Brain microvascular endothelial cell (primary cell): ENCODE measurements around the gene KRTAP5-7.

Experiments used
- DNase-seq: peaks from one replicate; pipeline ENCODE4 v3.0.0-alpha.2; 2020
- H3K27ac ChIP-seq: fragments of 250-450 bp; sonication (Bioruptor Pico); 2 replicates; pipeline ENCODE4 v1.5.1; 2020; ENCODE audit warnings: mild to moderate bottlenecking, moderate library complexity
- H3K27me3 ChIP-seq: fragments of 250-450 bp; sonication (Bioruptor Pico); replicated peaks from 2 replicates; pipeline ENCODE4 v1.5.1; 2020; ENCODE audit warnings: mild to moderate bottlenecking
- H3K36me3 ChIP-seq: fragments of 250-450 bp; sonication (Bioruptor Pico); replicated peaks from 2 replicates; pipeline ENCODE4 v1.5.1; 2020; ENCODE audit warnings: mild to moderate bottlenecking
- H3K4me3 ChIP-seq: 2 replicates; pipeline ENCODE4 v1.5.1; 2011; ENCODE audit warnings: low read depth, mild to moderate bottlenecking, control low read depth, low read length, moderate library complexity
- CTCF ChIP-seq: IDR thresholded peaks from 2 replicates; pipeline ENCODE4 v1.5.1; 2011; ENCODE audit warnings: low read depth, mild to moderate bottlenecking, moderate library complexity, low read length, control low read depth, inconsistent platforms; ENCODE audit errors: missing control alignments
- in situ Hi-C: cut with HindIII; loops from 2 replicates; pipeline ENCODE4 v1.10.0; 2017; ENCODE audit warnings: low sequenced_read_pairs, low pct_ligation_motif_present

The KRTAP5-7 gene

GRCh38 chr11:71482746-71483364 is 44.2 kb upstream of the KRTAP5-7 start:
- Histone ChIP-seq H3K27ac (no peak overlapping the region), H3K36me3 (peaks cover 55% of the 10 kb centered on the region), H3K27me3 (no peaks in the 10 kb centered on the region), H3K4me3 (no peak overlapping the region)
- DNase-seq: no peak
- TF ChIP-seq CTCF: no peak
- in situ Hi-C loops: no loop called here

- in situ Hi-C loops: no loop called here
- Histone ChIP-seq H3K27me3 (no peaks in the 10 kb centered on the region), H3K36me3 (peaks cover 53% of the 10 kb centered on the region), H3K27ac (no peak overlapping the region), H3K4me3 (no peak overlapping the region)
- no peak for DNase-seq
- TF ChIP-seq CTCF: no peak
These were observed 43.4 kb upstream of the KRTAP5-7 start for GRCh38 chr11:71483692-71484091.

GRCh38 chr11:71484248-71485062 is 42.6 kb upstream of the KRTAP5-7 start:
- no peaks in the 10 kb centered on the region for H3K27me3 ChIP-seq
- no peak overlapping the region for H3K27ac ChIP-seq
- peaks cover 51% of the 10 kb centered on the region for H3K36me3 ChIP-seq
- no peak overlapping the region for H3K4me3 ChIP-seq
- no peak for DNase-seq
- TF ChIP-seq CTCF: no peak
- in situ Hi-C loops: no loop called here

DNA sequence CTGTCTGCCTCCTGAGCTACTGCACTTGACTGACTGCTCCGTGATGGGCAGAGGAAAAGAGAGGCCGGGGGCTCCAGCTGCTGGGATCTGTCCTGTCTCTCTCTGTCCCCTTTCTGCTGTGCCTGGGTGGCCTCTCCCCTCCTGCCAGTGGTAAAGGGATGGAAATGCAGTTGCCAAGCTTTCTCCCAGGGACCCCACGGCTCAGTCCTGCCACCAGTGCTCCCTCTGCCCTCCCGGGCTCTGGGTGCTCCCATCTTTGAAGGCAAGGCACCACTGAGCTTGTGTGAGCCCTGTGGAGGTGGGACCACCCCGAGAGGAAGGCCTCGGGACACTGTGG is 42.0 kb upstream of the KRTAP5-7 start:
- in situ Hi-C loops: no loop called here
- Histone ChIP-seq H3K36me3 (peaks cover 48% of the 10 kb centered on the region), H3K27me3 (no peaks in the 10 kb centered on the region), H3K4me3 (no peak overlapping the region), H3K27ac (no peak overlapping the region)
- no peak for DNase-seq
- TF ChIP-seq CTCF: no peak

- no peak for DNase-seq
- in situ Hi-C loops: no loop called here
- Histone ChIP-seq H3K36me3 (peaks cover 44% of the 10 kb centered on the region), H3K27me3 (no peaks in the 10 kb centered on the region), H3K27ac (no peak overlapping the region), H3K4me3 (no peak overlapping the region)
- no peak for TF ChIP-seq CTCF
These were observed 41.6 kb upstream of the KRTAP5-7 start for GRCh38 chr11:71485466-71485865.
